ENCODE measurements around the gene SERTM2. TPM values are rescaled to one million over a fixed set of nuclear protein-coding genes. Genes with fewer than 3 reads are reported as not detected.

The SERTM2 gene
- total and polyA plus RNA-seq, 2 experiments from 2014 or later = 0.27 to 0.59 TPM

DNA sequence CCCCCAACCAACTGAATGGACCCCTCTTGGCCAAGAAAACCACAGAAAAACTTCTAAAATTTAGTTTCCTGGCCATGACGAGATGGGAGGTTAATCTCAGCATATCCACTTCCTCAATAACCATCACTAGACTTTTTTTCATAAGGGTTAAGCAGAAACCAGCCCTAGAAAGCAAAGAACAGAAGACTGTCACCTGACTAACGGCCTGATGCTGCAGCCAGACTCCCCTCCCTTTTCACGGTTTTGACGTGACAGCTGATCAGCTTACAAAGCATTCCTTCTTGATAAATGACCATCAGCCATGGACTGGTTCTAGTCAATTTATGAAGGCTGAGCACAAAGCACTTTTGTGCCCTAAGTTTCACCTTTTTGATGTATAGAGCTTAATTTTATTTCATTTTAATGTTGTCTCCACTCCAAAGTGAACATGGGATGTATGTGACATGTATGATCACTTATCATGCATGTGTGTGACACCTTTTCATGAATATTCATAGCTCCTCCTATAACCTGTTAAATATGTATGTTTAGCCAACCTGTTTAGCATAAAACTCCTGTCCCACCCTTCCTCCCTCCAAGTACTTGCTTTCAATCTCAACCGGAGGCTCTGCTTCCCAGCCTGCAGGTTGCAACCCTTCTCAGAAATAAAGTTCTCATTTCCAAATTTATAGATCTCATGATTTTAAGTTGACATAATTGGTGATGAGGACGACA, 56.3 kb downstream of the SERTM2 start:
- no peaks in the 10 kb centered on the region for H3K36me3 Mint-ChIP-seq (ENCODE audit: low read depth)
- no peaks in the 10 kb centered on the region; the same call in 2 of the 3 replicates for H3K4me1 Mint-ChIP-seq
- no peak overlapping the region for H3K27ac Mint-ChIP-seq

More for the DNA sequence above, 56.3 kb downstream of the SERTM2 start:
- Histone ChIP-seq H3K27me3 (ENCODE audit: insufficient read depth) (no peaks in the 10 kb centered on the region), H3K79me2 (replicated peaks; ENCODE audit: insufficient read depth) (no peaks in the 10 kb centered on the region), H4K20me1 (replicated peaks; ENCODE audit: insufficient read depth) (no peaks in the 10 kb centered on the region), H3K9me2 (ENCODE audit: insufficient read depth) (no peaks in the 10 kb centered on the region), H3K4me2 (no peak overlapping the region), H3K4me3 (no peak overlapping the region), H3K4me1 (ENCODE audit: insufficient read depth) (no peaks in the 10 kb centered on the region; the same call in 1 of the 2 replicates), H3F3A (replicated peaks; ENCODE audit: low read depth) (no peaks in the 10 kb centered on the region), H3K36me3 (ENCODE audit: insufficient read depth) (no peaks in the 10 kb centered on the region), H2AFZ (no peak overlapping the region), H3K27ac (ENCODE audit: low read depth) (no peak overlapping the region)
- DNase-seq (ENCODE audit: low spot score) (no peak), ATAC-seq (no peak)
- Mint-ChIP-seq H3K27me3 (ENCODE audit: insufficient read depth, low read depth, poor library complexity) (peaks cover 4% of the 10 kb centered on the region), H3K4me3 (no peak overlapping the region), H3K9me3 (no peaks in the 10 kb centered on the region; the same call in 2 of the 3 replicates)
- no peak for TF ChIP-seq EZH2 (IDR thresholded peaks at IDR 0.05; ENCODE audit: low read depth, unreplicated experiment)
- TF ChIP-seq ZNF114 (CRISPR knock-in tag; IDR thresholded peaks at IDR 0.05) = no peak
- TF ChIP-seq ZNF331 (CRISPR knock-in tag; IDR thresholded peaks at IDR 0.05; ENCODE audit: low read depth) = no peak
- no peak for TF ChIP-seq POLR2AphosphoS5 (IDR thresholded peaks at IDR 0.05; ENCODE audit: low read depth)
- no peak for TF ChIP-seq NANOG (IDR thresholded peaks at IDR 0.05; ENCODE audit: borderline replicate concordance)
- TF ChIP-seq, protein P1, sequence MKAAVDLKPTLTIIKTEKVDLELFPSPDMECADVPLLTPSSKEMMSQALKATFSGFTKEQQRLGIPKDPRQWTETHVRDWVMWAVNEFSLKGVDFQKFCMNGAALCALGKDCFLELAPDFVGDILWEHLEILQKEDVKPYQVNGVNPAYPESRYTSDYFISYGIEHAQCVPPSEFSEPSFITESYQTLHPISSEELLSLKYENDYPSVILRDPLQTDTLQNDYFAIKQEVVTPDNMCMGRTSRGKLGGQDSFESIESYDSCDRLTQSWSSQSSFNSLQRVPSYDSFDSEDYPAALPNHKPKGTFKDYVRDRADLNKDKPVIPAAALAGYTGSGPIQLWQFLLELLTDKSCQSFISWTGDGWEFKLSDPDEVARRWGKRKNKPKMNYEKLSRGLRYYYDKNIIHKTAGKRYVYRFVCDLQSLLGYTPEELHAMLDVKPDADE (IDR thresholded peaks at IDR 0.05) = no peak
- TF ChIP-seq, protein P2, sequence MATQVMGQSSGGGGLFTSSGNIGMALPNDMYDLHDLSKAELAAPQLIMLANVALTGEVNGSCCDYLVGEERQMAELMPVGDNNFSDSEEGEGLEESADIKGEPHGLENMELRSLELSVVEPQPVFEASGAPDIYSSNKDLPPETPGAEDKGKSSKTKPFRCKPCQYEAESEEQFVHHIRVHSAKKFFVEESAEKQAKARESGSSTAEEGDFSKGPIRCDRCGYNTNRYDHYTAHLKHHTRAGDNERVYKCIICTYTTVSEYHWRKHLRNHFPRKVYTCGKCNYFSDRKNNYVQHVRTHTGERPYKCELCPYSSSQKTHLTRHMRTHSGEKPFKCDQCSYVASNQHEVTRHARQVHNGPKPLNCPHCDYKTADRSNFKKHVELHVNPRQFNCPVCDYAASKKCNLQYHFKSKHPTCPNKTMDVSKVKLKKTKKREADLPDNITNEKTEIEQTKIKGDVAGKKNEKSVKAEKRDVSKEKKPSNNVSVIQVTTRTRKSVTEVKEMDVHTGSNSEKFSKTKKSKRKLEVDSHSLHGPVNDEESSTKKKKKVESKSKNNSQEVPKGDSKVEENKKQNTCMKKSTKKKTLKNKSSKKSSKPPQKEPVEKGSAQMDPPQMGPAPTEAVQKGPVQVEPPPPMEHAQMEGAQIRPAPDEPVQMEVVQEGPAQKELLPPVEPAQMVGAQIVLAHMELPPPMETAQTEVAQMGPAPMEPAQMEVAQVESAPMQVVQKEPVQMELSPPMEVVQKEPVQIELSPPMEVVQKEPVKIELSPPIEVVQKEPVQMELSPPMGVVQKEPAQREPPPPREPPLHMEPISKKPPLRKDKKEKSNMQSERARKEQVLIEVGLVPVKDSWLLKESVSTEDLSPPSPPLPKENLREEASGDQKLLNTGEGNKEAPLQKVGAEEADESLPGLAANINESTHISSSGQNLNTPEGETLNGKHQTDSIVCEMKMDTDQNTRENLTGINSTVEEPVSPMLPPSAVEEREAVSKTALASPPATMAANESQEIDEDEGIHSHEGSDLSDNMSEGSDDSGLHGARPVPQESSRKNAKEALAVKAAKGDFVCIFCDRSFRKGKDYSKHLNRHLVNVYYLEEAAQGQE (IDR thresholded peaks at IDR 0.05; ENCODE audit: unreplicated experiment) = no peak
- TF ChIP-seq STAT1 (IDR thresholded peaks at IDR 0.05; ENCODE audit: unreplicated experiment) = no peak
- no peak for TF ChIP-seq JUNB (IDR thresholded peaks at IDR 0.05; ENCODE audit: unreplicated experiment)
- no peak for TF ChIP-seq EZH2phosphoT487 (IDR thresholded peaks at IDR 0.05; ENCODE audit: unreplicated experiment)
- TF ChIP-seq, protein P3, sequence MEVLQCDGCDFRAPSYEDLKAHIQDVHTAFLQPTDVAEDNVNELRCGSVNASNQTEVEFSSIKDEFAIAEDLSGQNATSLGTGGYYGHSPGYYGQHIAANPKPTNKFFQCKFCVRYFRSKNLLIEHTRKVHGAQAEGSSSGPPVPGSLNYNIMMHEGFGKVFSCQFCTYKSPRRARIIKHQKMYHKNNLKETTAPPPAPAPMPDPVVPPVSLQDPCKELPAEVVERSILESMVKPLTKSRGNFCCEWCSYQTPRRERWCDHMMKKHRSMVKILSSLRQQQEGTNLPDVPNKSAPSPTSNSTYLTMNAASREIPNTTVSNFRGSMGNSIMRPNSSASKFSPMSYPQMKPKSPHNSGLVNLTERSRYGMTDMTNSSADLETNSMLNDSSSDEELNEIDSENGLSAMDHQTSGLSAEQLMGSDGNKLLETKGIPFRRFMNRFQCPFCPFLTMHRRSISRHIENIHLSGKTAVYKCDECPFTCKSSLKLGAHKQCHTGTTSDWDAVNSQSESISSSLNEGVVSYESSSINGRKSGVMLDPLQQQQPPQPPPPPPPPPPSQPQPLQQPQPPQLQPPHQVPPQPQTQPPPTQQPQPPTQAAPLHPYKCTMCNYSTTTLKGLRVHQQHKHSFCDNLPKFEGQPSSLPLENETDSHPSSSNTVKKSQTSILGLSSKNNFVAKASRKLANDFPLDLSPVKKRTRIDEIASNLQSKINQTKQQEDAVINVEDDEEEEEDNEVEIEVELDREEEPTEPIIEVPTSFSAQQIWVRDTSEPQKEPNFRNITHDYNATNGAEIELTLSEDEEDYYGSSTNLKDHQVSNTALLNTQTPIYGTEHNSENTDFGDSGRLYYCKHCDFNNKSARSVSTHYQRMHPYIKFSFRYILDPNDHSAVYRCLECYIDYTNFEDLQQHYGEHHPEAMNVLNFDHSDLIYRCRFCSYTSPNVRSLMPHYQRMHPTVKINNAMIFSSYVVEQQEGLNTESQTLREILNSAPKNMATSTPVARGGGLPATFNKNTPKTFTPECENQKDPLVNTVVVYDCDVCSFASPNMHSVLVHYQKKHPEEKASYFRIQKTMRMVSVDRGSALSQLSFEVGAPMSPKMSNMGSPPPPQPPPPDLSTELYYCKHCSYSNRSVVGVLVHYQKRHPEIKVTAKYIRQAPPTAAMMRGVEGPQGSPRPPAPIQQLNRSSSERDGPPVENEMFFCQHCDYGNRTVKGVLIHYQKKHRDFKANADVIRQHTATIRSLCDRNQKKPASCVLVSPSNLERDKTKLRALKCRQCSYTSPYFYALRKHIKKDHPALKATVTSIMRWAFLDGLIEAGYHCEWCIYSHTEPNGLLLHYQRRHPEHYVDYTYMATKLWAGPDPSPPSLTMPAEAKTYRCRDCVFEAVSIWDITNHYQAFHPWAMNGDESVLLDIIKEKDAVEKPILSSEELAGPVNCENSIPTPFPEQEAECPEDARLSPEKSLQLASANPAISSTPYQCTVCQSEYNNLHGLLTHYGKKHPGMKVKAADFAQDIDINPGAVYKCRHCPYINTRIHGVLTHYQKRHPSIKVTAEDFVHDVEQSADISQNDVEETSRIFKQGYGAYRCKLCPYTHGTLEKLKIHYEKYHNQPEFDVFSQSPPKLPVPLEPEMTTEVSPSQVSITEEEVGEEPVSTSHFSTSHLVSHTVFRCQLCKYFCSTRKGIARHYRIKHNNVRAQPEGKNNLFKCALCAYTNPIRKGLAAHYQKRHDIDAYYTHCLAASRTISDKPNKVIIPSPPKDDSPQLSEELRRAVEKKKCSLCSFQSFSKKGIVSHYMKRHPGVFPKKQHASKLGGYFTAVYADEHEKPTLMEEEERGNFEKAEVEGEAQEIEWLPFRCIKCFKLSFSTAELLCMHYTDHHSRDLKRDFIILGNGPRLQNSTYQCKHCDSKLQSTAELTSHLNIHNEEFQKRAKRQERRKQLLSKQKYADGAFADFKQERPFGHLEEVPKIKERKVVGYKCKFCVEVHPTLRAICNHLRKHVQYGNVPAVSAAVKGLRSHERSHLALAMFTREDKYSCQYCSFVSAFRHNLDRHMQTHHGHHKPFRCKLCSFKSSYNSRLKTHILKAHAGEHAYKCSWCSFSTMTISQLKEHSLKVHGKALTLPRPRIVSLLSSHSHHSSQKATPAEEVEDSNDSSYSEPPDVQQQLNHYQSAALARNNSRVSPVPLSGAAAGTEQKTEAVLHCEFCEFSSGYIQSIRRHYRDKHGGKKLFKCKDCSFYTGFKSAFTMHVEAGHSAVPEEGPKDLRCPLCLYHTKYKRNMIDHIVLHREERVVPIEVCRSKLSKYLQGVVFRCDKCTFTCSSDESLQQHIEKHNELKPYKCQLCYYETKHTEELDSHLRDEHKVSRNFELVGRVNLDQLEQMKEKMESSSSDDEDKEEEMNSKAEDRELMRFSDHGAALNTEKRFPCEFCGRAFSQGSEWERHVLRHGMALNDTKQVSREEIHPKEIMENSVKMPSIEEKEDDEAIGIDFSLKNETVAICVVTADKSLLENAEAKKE (CRISPR knock-in tag; IDR thresholded peaks at IDR 0.05) = no peak
- no peak for TF ChIP-seq CREB1 (CRISPR knock-in tag; IDR thresholded peaks at IDR 0.05; ENCODE audit: low read depth)
- TF ChIP-seq, protein P4, sequence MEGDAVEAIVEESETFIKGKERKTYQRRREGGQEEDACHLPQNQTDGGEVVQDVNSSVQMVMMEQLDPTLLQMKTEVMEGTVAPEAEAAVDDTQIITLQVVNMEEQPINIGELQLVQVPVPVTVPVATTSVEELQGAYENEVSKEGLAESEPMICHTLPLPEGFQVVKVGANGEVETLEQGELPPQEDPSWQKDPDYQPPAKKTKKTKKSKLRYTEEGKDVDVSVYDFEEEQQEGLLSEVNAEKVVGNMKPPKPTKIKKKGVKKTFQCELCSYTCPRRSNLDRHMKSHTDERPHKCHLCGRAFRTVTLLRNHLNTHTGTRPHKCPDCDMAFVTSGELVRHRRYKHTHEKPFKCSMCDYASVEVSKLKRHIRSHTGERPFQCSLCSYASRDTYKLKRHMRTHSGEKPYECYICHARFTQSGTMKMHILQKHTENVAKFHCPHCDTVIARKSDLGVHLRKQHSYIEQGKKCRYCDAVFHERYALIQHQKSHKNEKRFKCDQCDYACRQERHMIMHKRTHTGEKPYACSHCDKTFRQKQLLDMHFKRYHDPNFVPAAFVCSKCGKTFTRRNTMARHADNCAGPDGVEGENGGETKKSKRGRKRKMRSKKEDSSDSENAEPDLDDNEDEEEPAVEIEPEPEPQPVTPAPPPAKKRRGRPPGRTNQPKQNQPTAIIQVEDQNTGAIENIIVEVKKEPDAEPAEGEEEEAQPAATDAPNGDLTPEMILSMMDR (conservative IDR thresholded peaks at IDR 0.05; ENCODE audit: low read depth in 2 of 2) = no peak

All from GM23338 (cell line).